HEK293 (cell line): ENCODE data around the gene LYL1.

ENCODE experiments used
- KLF1 ChIP-seq: fragments of 450-650 bp; formaldehyde crosslinking; IDR thresholded peaks from 2 replicates; pipeline ENCODE4 v1.5.1; 2016; ENCODE audit warnings: missing biosample characterization, missing genetic modification characterization
- KLF16 ChIP-seq: fragments of 450-650 bp; formaldehyde crosslinking; IDR thresholded peaks from 2 replicates; pipeline ENCODE4 v1.5.1; 2017; ENCODE audit warnings: missing biosample characterization, missing genetic modification characterization
- KLF7 ChIP-seq: fragments of 450-650 bp; formaldehyde crosslinking; IDR thresholded peaks from 2 replicates; pipeline ENCODE4 v1.5.1; 2016; ENCODE audit warnings: missing biosample characterization, missing genetic modification characterization, borderline replicate concordance
- SCRT2 ChIP-seq: fragments of 450-650 bp; formaldehyde crosslinking; IDR thresholded peaks from 2 replicates; pipeline ENCODE4 v1.5.1; 2016; ENCODE audit warnings: missing biosample characterization, missing genetic modification characterization
- ZNF19 ChIP-seq: fragments of 450-650 bp; formaldehyde crosslinking; IDR thresholded peaks from 2 replicates; pipeline ENCODE4; 2016; ENCODE audit warnings: missing biosample characterization, missing genetic modification characterization, low read depth
- ZNF211 ChIP-seq: fragments of 450-650 bp; formaldehyde crosslinking; IDR thresholded peaks from 2 replicates; pipeline ENCODE4 v1.5.1; 2016; ENCODE audit warnings: low read depth, missing biosample characterization, missing genetic modification characterization
- ZNF324 ChIP-seq: fragments of 450-650 bp; formaldehyde crosslinking; IDR thresholded peaks from 2 replicates; pipeline ENCODE4 v1.5.1; 2016; ENCODE audit warnings: missing biosample characterization, missing genetic modification characterization
- ZNF560 ChIP-seq: fragments of 450-650 bp; formaldehyde crosslinking; IDR thresholded peaks from 2 replicates; pipeline ENCODE4 v1.5.1; 2017; ENCODE audit warnings: missing biosample characterization, missing genetic modification characterization, borderline replicate concordance
- ZNF571 ChIP-seq: fragments of 450-650 bp; formaldehyde crosslinking; IDR thresholded peaks from 2 replicates; pipeline ENCODE4 v1.5.0; 2017; ENCODE audit warnings: missing biosample characterization, missing genetic modification characterization
- ZSCAN30 ChIP-seq: fragments of 450-650 bp; IDR thresholded peaks from 2 replicates; pipeline ENCODE4 v1.5.1; 2018; ENCODE audit warnings: missing biosample characterization, mild to moderate bottlenecking, missing genetic modification characterization, moderate library complexity
- TF ChIP-seq, protein P1 (sequence below): fragments of 450-650 bp; formaldehyde crosslinking; IDR thresholded peaks from 2 replicates; pipeline ENCODE4 v1.5.1; 2016; ENCODE audit warnings: missing biosample characterization, missing genetic modification characterization, borderline replicate concordance
- TF ChIP-seq, protein P2 (sequence below): fragments of 450-650 bp; formaldehyde crosslinking; IDR thresholded peaks from 2 replicates; pipeline ENCODE4 v1.5.1; 2016; ENCODE audit warnings: missing biosample characterization, missing genetic modification characterization
- TF ChIP-seq, protein P3 (sequence below): sonication (generic); formaldehyde crosslinking; IDR thresholded peaks from 2 replicates; pipeline ENCODE4 v1.8.1; 2022; ENCODE audit warnings: mild to moderate bottlenecking, moderate library complexity, missing genetic modification reagents
- TF ChIP-seq, protein P4 (sequence below): fragments of 450-650 bp; formaldehyde crosslinking; IDR thresholded peaks from 2 replicates; pipeline ENCODE4 v1.5.1; 2016; ENCODE audit warnings: missing biosample characterization, missing genetic modification characterization
- TF ChIP-seq, protein P5 (sequence below): fragments of 450-650 bp; formaldehyde crosslinking; IDR thresholded peaks from 2 replicates; pipeline ENCODE4 v1.5.1; 2016; ENCODE audit warnings: missing biosample characterization, missing genetic modification characterization
- TF ChIP-seq, protein P6 (sequence below): fragments of 450-650 bp; IDR thresholded peaks from 2 replicates; pipeline ENCODE4 v1.5.1; 2018; ENCODE audit warnings: missing biosample characterization, mild to moderate bottlenecking, missing genetic modification characterization
- TF ChIP-seq, protein P7 (sequence below): fragments of 450-650 bp; formaldehyde crosslinking; IDR thresholded peaks from 2 replicates; pipeline ENCODE4 v1.5.1; 2016; ENCODE audit warnings: missing biosample characterization, missing genetic modification characterization
- TF ChIP-seq, protein P8 (sequence below): fragments of 450-650 bp; formaldehyde crosslinking; conservative IDR thresholded peaks from 2 replicates; pipeline ENCODE4 v1.5.1; 2016; ENCODE audit warnings: low read depth, missing biosample characterization, missing genetic modification characterization
- TF ChIP-seq, protein P9 (sequence below): fragments of 450-650 bp; formaldehyde crosslinking; optimal IDR thresholded peaks from 2 replicates; pipeline ENCODE3; 2016; ENCODE audit warnings: missing biosample characterization, mild to moderate bottlenecking, missing genetic modification characterization

LYL1 gene

DNA sequence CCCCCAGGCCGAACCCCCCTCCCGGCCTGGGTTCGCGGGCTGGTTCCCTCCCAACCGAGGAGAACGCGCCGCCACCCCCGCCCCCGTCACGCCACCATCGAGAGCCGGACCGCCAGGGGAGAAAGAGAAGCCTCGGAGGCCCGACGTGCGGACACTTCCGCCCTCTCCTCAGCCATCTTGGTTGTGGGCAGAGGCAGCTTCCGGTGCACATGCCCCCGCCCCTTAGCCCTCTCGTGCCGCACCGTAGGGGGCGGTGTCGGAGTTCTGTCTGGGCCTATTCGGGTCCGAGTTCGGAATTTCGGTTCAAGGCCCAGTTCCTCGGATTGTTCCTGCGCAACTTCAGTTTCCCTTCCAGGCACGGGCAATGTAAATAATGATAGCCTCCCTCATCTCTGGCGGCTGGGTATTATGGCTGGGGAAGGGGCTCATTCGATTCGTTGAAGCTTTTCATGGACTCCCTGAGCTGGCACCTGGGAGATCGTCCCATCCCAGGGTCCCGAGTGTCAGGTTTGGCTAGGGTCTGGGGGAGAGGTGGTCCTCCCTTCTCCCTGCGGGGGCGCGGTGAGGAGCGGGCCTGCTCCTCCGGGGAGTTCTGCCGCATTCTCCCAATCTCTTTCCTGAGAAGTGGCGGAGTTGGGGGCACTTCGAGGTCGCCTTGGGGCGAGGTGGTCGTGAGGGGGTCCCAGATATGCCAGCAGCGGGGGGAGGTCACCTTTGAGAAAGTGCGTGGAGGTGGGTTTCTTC lies 47.7 kb upstream of the LYL1 start, which contains the start of the genes IER2 and STX10 (continued):
- TF ChIP-seq, protein P1, sequence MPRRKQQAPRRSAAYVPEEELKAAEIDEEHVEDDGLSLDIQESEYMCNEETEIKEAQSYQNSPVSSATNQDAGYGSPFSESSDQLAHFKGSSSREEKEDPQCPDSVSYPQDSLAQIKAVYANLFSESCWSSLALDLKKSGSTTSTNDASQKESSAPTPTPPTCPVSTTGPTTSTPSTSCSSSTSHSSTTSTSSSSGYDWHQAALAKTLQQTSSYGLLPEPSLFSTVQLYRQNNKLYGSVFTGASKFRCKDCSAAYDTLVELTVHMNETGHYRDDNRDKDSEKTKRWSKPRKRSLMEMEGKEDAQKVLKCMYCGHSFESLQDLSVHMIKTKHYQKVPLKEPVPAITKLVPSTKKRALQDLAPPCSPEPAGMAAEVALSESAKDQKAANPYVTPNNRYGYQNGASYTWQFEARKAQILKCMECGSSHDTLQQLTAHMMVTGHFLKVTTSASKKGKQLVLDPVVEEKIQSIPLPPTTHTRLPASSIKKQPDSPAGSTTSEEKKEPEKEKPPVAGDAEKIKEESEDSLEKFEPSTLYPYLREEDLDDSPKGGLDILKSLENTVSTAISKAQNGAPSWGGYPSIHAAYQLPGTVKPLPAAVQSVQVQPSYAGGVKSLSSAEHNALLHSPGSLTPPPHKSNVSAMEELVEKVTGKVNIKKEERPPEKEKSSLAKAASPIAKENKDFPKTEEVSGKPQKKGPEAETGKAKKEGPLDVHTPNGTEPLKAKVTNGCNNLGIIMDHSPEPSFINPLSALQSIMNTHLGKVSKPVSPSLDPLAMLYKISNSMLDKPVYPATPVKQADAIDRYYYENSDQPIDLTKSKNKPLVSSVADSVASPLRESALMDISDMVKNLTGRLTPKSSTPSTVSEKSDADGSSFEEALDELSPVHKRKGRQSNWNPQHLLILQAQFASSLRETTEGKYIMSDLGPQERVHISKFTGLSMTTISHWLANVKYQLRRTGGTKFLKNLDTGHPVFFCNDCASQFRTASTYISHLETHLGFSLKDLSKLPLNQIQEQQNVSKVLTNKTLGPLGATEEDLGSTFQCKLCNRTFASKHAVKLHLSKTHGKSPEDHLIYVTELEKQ (tag by site-specific recombination): no peak
- TF ChIP-seq, protein P2, sequence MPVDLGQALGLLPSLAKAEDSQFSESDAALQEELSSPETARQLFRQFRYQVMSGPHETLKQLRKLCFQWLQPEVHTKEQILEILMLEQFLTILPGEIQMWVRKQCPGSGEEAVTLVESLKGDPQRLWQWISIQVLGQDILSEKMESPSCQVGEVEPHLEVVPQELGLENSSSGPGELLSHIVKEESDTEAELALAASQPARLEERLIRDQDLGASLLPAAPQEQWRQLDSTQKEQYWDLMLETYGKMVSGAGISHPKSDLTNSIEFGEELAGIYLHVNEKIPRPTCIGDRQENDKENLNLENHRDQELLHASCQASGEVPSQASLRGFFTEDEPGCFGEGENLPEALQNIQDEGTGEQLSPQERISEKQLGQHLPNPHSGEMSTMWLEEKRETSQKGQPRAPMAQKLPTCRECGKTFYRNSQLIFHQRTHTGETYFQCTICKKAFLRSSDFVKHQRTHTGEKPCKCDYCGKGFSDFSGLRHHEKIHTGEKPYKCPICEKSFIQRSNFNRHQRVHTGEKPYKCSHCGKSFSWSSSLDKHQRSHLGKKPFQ: no peak
- TF ChIP-seq ZSCAN30: peak; percentile 16; the same call in 1 of the 2 replicates
- no peak for TF ChIP-seq ZNF19 (tag by site-specific recombination)
- peak; percentile 12; the same call in 1 of the 2 replicates for TF ChIP-seq ZNF324 (tag by site-specific recombination)
- no peak for TF ChIP-seq ZNF571 (tag by site-specific recombination)
- TF ChIP-seq KLF16 (tag by site-specific recombination): peak; percentile 87
- TF ChIP-seq KLF7 (tag by site-specific recombination): peak; percentile 66; the same call in 1 of the 2 replicates
- TF ChIP-seq, protein P3, sequence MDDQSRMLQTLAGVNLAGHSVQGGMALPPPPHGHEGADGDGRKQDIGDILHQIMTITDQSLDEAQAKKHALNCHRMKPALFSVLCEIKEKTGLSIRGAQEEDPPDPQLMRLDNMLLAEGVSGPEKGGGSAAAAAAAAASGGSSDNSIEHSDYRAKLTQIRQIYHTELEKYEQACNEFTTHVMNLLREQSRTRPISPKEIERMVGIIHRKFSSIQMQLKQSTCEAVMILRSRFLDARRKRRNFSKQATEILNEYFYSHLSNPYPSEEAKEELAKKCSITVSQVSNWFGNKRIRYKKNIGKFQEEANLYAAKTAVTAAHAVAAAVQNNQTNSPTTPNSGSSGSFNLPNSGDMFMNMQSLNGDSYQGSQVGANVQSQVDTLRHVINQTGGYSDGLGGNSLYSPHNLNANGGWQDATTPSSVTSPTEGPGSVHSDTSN (CRISPR knock-in tag): no peak
- no peak for TF ChIP-seq ZNF560 (tag by site-specific recombination)
- no peak for TF ChIP-seq SCRT2 (tag by site-specific recombination)
- TF ChIP-seq, protein P4, sequence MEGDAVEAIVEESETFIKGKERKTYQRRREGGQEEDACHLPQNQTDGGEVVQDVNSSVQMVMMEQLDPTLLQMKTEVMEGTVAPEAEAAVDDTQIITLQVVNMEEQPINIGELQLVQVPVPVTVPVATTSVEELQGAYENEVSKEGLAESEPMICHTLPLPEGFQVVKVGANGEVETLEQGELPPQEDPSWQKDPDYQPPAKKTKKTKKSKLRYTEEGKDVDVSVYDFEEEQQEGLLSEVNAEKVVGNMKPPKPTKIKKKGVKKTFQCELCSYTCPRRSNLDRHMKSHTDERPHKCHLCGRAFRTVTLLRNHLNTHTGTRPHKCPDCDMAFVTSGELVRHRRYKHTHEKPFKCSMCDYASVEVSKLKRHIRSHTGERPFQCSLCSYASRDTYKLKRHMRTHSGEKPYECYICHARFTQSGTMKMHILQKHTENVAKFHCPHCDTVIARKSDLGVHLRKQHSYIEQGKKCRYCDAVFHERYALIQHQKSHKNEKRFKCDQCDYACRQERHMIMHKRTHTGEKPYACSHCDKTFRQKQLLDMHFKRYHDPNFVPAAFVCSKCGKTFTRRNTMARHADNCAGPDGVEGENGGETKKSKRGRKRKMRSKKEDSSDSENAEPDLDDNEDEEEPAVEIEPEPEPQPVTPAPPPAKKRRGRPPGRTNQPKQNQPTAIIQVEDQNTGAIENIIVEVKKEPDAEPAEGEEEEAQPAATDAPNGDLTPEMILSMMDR (tag by site-specific recombination): peak; percentile 94
- peak; percentile 62 for TF ChIP-seq KLF1 (tag by site-specific recombination)
- TF ChIP-seq, protein P5, sequence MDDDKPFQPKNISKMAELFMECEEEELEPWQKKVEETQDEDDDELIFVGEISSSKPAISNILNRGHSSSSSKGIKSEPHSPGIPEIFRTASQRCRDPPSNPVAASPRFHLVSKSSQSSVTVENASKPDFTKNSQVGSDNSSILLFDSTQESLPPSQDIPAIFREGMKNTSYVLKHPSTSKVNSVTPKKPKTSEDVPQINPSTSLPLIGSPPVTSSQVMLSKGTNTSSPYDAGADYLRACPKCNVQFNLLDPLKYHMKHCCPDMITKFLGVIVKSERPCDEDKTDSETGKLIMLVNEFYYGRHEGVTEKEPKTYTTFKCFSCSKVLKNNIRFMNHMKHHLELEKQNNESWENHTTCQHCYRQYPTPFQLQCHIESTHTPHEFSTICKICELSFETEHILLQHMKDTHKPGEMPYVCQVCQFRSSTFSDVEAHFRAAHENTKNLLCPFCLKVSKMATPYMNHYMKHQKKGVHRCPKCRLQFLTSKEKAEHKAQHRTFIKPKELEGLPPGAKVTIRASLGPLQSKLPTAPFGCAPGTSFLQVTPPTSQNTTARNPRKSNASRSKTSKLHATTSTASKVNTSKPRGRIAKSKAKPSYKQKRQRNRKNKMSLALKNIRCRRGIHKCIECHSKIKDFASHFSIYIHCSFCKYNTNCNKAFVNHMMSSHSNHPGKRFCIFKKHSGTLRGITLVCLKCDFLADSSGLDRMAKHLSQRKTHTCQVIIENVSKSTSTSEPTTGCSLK (tag by site-specific recombination): no peak
- TF ChIP-seq, protein P6, sequence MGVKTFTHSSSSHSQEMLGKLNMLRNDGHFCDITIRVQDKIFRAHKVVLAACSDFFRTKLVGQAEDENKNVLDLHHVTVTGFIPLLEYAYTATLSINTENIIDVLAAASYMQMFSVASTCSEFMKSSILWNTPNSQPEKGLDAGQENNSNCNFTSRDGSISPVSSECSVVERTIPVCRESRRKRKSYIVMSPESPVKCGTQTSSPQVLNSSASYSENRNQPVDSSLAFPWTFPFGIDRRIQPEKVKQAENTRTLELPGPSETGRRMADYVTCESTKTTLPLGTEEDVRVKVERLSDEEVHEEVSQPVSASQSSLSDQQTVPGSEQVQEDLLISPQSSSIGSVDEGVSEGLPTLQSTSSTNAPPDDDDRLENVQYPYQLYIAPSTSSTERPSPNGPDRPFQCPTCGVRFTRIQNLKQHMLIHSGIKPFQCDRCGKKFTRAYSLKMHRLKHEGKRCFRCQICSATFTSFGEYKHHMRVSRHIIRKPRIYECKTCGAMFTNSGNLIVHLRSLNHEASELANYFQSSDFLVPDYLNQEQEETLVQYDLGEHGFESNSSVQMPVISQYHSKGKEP (tag by site-specific recombination): peak; percentile 50; the same call in 1 of the 2 replicates
- no peak for TF ChIP-seq ZNF211 (tag by site-specific recombination)
- TF ChIP-seq, protein P7, sequence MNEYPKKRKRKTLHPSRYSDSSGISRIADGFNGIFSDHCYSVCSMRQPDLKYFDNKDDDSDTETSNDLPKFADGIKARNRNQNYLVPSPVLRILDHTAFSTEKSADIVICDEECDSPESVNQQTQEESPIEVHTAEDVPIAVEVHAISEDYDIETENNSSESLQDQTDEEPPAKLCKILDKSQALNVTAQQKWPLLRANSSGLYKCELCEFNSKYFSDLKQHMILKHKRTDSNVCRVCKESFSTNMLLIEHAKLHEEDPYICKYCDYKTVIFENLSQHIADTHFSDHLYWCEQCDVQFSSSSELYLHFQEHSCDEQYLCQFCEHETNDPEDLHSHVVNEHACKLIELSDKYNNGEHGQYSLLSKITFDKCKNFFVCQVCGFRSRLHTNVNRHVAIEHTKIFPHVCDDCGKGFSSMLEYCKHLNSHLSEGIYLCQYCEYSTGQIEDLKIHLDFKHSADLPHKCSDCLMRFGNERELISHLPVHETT: peak; percentile 76; the same call in 1 of the 2 replicates
- TF ChIP-seq, protein P8, sequence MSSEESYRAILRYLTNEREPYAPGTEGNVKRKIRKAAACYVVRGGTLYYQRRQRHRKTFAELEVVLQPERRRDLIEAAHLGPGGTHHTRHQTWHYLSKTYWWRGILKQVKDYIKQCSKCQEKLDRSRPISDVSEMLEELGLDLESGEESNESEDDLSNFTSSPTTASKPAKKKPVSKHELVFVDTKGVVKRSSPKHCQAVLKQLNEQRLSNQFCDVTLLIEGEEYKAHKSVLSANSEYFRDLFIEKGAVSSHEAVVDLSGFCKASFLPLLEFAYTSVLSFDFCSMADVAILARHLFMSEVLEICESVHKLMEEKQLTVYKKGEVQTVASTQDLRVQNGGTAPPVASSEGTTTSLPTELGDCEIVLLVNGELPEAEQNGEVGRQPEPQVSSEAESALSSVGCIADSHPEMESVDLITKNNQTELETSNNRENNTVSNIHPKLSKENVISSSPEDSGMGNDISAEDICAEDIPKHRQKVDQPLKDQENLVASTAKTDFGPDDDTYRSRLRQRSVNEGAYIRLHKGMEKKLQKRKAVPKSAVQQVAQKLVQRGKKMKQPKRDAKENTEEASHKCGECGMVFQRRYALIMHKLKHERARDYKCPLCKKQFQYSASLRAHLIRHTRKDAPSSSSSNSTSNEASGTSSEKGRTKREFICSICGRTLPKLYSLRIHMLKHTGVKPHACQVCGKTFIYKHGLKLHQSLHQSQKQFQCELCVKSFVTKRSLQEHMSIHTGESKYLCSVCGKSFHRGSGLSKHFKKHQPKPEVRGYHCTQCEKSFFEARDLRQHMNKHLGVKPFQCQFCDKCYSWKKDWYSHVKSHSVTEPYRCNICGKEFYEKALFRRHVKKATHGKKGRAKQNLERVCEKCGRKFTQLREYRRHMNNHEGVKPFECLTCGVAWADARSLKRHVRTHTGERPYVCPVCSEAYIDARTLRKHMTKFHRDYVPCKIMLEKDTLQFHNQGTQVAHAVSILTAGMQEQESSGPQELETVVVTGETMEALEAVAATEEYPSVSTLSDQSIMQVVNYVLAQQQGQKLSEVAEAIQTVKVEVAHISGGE (tag by site-specific recombination): peak; percentile 97
- TF ChIP-seq, protein P9, sequence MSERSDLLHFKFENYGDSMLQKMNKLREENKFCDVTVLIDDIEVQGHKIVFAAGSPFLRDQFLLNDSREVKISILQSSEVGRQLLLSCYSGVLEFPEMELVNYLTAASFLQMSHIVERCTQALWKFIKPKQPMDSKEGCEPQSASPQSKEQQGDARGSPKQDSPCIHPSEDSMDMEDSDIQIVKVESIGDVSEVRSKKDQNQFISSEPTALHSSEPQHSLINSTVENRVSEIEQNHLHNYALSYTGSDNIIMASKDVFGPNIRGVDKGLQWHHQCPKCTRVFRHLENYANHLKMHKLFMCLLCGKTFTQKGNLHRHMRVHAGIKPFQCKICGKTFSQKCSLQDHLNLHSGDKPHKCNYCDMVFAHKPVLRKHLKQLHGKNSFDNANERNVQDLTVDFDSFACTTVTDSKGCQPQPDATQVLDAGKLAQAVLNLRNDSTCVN (tag by site-specific recombination): peak; percentile 80
